ENCODE measurements around the gene RABGAP1.

Gene RABGAP1

DNA sequence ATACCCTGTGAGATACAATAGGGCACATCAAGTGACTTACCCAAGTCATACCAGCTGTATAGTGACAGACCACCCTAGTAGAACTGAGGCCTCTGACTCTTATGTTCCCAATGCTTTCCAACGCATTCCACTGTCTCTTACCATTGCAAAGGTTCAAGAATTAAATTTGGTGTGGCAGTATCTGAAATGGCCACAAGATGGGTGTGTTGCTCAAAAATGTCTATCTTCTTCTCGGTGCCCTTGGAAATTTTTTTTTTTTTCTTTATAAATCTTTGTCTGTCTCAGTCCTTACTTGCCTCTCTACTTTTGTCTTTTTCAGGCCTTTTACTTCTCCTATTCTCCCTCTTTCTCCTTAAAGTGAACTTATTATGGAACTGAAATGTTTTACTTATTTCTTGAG, 141.0 kb downstream of the RABGAP1 start:
- DNase-seq (ENCODE audit: low spot score), result peak; percentile 42

DNA sequence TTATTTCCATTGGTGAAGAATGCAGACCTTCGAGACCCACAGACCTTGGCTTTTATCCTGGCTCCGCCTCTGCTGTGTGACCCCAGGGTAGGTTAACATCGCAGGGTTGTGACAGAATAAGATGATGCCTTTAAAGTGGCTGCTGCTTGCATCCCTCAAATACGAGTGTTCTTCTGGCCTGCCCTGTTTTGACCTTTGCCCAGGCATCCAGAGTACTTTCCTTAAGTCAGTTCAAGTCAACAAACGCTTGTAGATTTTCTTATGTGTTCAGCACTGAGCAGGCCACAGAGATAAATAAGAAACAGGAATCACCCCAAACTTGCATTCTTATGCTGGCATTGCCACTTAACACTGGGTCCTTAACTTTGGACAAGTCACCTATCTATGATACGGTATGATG, 142.9 kb downstream of the RABGAP1 start:
- DNase-seq (ENCODE audit: low spot score), result no peak

- DNase-seq (ENCODE audit: low spot score), result no peak
Measured at GRCh38 chr9:123084256-123084655, 143.4 kb downstream of the RABGAP1 start.

DNA sequence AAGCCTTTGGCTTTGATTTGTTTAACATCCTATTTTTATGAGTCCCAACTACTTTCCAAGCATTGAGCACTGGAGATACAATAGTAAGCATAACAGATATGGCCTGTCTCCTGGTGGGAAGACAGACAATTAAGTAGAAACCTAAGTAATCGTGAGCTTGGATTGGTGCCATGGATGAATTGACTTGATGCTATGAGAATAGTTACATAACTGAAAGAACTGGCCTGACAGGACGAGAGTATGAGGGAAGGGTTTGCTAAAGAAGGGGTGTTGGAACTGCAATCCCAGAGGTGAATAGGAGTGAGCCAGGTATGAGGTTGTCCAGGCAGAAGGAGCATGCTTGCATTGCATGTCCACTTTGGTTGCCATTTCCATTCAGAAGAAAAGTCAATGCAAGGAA, 145.1 kb downstream of the RABGAP1 start:
- DNase-seq (ENCODE audit: low spot score), result no peak

DNA sequence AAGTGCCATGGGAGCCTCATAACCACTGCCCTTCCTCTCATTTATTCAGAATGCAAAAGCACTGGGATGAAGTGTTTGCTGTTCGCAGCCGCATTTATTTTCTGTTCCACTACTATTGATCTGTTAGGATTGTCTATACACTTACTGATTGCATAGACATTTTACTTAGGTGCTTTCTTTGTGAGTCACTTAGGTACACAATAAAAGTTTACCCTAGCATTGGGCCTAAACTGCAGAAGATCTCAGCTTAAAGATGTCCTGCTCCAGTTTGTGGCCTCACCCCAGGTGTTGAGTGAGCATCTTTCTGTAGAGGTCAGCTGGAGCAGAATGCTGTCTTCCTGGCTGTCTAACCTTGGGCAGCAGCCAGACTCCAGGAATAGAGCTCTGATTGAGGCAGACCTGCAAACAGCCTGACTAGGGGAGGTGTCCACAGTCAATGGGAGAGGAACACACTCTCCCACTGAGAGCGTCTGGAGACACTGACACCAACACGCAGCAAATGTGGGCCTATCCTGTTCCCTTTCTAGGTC, 146.6 kb downstream of the RABGAP1 start:
- DNase-seq (ENCODE audit: low spot score), result no peak

DNA sequence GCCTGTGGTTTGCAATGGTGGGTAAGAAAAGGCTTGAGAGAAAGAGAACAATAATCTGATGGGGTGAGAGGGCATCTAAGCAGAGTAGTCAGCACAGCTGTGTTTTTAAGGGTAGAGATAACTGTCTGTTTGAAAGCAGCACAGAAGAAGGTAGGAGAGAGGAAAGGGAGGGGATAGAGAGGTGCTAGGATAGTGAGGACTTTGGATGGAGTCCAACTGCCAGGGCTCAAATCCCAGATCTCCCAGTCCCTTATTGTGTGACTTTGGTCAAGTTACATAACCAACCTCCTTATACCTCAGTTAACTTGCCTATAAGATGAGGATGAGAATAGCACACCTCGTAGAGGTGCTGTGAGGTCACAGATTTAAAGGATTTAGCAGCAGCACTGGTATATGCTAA, 148.2 kb downstream of the RABGAP1 start:
- no peak for DNase-seq (ENCODE audit: low spot score)

GRCh38 chr9:123089790-123090189, 149.0 kb downstream of the RABGAP1 start:
- no peak for DNase-seq (ENCODE audit: low spot score)

DNA sequence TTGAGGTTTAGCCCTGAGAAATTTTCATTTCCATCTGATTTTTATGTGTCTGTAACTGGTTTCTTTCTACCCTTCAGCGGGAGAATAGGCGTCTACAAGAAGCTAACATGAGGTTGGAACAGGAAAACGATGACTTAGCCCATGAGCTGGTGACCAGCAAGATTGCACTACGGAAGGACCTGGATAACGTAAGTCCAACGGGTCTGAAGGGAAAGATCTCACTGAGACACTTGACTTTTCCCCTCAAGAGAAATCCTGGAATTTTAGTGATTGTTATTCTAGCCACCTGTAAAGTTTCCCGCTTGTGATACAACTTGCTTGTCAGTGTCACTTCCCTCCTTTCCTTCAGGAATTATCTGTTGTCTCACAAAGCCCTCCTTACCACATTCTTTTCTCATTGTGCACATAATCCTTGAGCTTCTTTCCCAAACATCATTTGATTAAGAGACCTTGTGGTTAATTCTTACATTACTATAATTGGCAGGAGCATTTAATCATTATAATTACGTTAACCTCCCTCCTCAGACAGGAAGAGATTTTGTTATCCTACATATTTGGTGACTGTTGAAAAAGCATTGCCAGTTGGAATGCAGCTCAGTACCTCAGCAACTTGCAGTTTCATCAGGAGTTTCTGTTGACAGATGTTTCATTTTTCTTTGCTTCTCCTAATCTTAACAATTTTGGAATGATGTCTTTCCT, 149.5 kb downstream of the RABGAP1 start:
- DNase-seq (ENCODE audit: low spot score), result no peak

GRCh38 chr9:123090956-123091355, 150.1 kb downstream of the RABGAP1 start:
- DNase-seq (ENCODE audit: low spot score), result no peak

GRCh38 chr9:123091459-123091858, 150.6 kb downstream of the RABGAP1 start:
- no peak for DNase-seq (ENCODE audit: low spot score)

DNA sequence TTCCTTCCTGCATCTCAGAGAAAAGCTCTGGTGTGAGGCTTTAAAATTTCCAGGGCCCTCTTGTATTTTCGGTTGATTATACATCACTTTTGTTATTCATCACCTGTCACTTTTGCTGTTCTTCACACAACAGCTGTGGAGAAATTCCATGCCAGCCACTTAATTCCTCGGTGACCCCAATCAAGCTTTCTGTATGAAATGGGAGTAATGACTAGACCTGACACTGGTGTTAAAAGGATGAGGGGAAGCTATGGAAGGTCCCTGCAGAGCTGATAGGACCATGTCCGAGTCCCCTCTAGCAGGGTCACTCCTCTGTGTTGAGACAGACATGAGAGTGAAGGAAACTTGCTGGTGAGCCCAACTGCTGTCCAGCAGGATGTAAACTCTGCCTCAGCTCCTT, 152.3 kb downstream of the RABGAP1 start:
- DNase-seq (ENCODE audit: low spot score), result no peak

GRCh38 chr9:123096987-123097386, 156.2 kb downstream of the RABGAP1 start:
- DNase-seq (ENCODE audit: low spot score), result no peak

- no peak for DNase-seq (ENCODE audit: low spot score)
Measured at GRCh38 chr9:123097430-123098095, 156.7 kb downstream of the RABGAP1 start.

- no peak for DNase-seq (ENCODE audit: low spot score)
Measured at GRCh38 chr9:123098096-123098459, 157.3 kb downstream of the RABGAP1 start.

DNA sequence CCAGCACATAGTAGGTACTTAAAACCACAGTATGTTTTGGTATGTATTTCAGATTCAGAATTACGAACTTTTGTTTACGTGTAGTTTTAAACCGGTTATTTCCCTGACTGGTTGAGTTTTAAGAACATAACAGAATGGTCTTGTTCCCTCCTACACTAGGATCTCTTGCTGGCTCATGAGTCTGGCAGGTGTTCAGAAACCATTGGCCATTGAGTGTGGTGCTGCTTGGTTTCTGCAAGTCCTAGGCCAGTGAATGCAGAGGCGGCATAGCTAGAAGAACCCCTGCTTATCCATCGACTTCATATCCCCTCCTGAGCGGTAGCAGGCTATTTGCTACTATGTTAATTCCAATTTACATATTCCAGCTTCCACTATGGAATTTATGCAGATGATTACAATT, 158.2 kb downstream of the RABGAP1 start:
- DNase-seq (ENCODE audit: low spot score), result no peak

- no peak for DNase-seq (ENCODE audit: low spot score)
Measured at GRCh38 chr9:123099548-123099947, 158.7 kb downstream of the RABGAP1 start.

DNA sequence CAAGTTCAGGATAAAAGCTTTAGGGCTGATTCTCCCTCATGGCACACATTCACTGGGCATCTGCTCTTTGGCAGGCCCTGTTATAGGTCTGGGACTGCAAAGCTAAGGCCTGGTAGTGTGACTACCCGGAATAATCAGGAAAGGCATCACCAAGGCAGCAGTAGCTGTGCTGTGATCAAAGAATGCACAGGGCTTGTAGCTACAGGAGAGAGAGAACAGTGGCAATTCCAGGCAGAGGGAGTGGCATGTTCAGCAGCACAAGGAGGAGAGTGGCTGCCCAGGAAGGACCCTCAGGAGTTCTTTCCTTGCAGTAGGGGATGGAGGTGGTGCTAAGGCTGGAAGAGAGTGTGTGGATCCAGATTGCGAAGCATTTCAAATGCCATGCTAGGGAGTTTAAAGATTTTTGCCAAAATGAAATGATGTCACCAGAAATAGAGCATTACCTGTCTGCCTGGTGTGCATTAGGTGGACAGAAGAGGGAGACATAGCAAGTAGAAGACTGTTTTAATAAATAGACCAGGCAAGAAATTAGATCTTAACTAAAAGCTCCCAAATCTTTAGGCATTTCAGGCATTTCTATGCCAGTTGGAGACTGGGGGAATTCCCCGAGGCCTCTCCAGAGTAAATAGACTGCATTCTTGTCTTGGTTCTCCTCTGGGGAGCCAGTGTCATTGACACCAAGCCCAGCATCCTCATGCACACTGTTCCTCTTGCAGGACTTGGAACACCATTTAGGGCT, 161.7 kb downstream of the RABGAP1 start:
- DNase-seq (ENCODE audit: low spot score), result no peak

DNA sequence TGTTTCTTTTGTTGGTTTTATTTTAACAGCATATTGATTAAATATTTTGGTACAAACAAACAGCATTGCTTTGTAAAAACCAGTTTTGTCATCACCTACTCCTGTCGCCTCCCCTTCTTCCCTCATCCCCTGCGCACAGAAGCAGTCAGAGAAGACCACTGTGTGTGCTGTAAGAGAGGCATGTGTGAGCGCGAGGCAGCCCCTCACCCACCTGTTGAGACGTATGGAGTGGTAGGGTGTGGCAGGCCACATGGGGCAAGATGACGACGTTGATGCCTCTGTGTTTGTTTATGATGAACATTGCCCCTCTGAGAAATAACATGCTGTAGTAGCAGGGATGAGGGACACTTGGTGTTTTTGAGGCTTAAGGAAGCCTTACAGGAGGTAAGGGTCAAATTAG, 164.0 kb downstream of the RABGAP1 start:
- no peak for DNase-seq (ENCODE audit: low spot score)

GRCh38 chr9:123105490-123105889, 164.7 kb downstream of the RABGAP1 start:
- DNase-seq (ENCODE audit: low spot score), result no peak

GRCh38 chr9:123107639-123108285, 166.9 kb downstream of the RABGAP1 start:
- DNase-seq (ENCODE audit: low spot score), result no peak

DNA sequence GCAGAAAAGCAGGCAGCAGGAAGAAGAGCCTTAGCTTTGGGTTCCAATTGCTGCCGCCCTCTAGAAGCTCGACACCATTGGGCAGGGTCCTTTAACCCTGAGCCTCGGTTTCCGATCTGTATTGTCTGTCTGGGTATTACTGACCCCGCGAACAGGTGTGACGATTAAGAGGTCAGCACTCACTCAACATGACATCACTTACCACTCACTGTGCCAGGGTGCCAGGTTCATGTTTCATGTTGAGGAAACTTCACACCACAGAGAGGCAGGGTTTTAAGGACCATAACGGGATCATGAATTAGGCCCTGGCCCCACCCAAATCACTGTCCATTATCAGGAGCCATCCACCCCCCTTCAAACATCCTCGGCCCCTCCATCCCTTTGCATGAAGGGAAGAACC, 168.2 kb downstream of the RABGAP1 start:
- no peak for DNase-seq (ENCODE audit: low spot score)

DNA sequence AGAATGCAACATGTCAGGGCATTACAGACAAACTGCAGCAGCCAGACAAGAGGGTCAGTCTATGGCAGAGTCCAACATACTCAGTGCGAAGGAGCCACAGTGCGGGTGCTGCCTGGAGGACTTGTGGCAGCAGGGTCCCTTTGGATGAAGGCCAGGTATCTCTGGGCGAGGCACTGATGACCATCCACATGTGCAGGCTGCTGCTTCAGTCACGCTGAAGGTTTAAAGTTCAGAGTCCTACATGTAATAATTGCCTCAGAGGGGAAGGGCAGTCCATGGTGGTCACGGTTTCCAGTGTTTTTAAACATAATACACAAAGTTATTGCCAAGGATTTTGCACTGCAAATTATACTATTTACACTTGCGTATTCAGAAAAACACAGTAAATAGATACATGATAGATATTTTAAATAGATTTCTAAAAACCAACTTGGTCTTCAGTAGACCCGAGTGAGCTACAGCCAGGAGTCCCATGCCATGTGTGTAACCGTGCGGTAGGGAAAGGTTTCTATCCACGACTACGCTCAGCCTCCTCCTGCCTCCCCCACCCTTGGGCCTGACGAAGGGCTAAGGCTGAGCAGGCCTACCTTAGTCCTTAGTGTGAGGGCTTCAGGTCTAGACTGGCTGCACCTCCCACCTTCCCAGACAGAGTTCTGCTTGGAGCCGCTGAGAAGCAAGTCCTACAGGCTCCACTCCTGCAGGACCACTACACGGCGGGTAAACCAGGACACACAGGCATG, 168.9 kb downstream of the RABGAP1 start:
- no peak for DNase-seq (ENCODE audit: low spot score)

Data from GM03348 (cell line).